Ishikawa (cell line): ENCODE data around the gene BMP2K.

ENCODE experiments used
- CEBPB ChIP-seq: IDR thresholded peaks from 2 replicates; pipeline ENCODE4 v1.6.1; 2012
- CREB1 ChIP-seq: IDR thresholded peaks from 2 replicates; pipeline ENCODE4 v1.6.1; 2012; ENCODE audit warnings: low read depth
- EGR1 ChIP-seq: IDR thresholded peaks from 2 replicates; pipeline ENCODE4 v1.6.1; 2012
- EP300 ChIP-seq: IDR thresholded peaks from 2 replicates; pipeline ENCODE4 v1.6.1; 2012; ENCODE audit warnings: borderline replicate concordance
- FOXM1 ChIP-seq: IDR thresholded peaks from 2 replicates; pipeline ENCODE4 v1.6.1; 2012; ENCODE audit warnings: low read depth, borderline replicate concordance
- MAX ChIP-seq: IDR thresholded peaks from 2 replicates; pipeline ENCODE4 v1.6.1; 2012
- NFIC ChIP-seq: IDR thresholded peaks from 2 replicates; pipeline ENCODE4 v1.6.1; 2012
- RAD21 ChIP-seq: IDR thresholded peaks from 2 replicates; pipeline ENCODE4 v1.6.1; 2012; ENCODE audit warnings: low read depth
- REST ChIP-seq: IDR thresholded peaks from 2 replicates; pipeline ENCODE4 v1.6.1; 2012; ENCODE audit warnings: low read depth, mild to moderate bottlenecking
- TAF1 ChIP-seq: IDR thresholded peaks from 2 replicates; pipeline ENCODE4 v1.6.1; 2012; ENCODE audit warnings: low read depth, mild to moderate bottlenecking
- TEAD4 ChIP-seq: IDR thresholded peaks from 2 replicates; pipeline ENCODE4 v1.6.1; 2012
- USF1 ChIP-seq: IDR thresholded peaks from 2 replicates; pipeline ENCODE4 v1.6.1; 2012
- YY1 ChIP-seq: IDR thresholded peaks from 2 replicates; pipeline ENCODE4 v1.6.1; 2012; ENCODE audit warnings: low read depth
- ZBTB7A ChIP-seq: IDR thresholded peaks from 2 replicates; pipeline ENCODE4 v1.6.1; 2012; ENCODE audit warnings: low read depth

BMP2K gene

GRCh38 chr4:78747475-78747922 lies 28.7 kb upstream of the BMP2K start:
- TF ChIP-seq FOXM1 (no peak), RAD21 (no peak), MAX (no peak), CEBPB (no peak), YY1 (no peak), CREB1 (no peak), REST (no peak), ZBTB7A (no peak), EGR1 (no peak), NFIC (no peak), TAF1 (no peak), USF1 (no peak)

GRCh38 chr4:78748381-78748780 lies 27.8 kb upstream of the BMP2K start:
- TF ChIP-seq TEAD4 (no peak), FOXM1 (no peak), CREB1 (no peak), USF1 (no peak), TAF1 (no peak)

- TF ChIP-seq NFIC, result no peak
- no peak for TF ChIP-seq USF1
- no peak for TF ChIP-seq EGR1
- no peak for TF ChIP-seq REST
- no peak for TF ChIP-seq YY1
- no peak for TF ChIP-seq EP300
- no peak for TF ChIP-seq CREB1
- no peak for TF ChIP-seq CEBPB
- no peak for TF ChIP-seq FOXM1
- TF ChIP-seq MAX, result no peak
Measured at GRCh38 chr4:78749258-78749971, 26.7 kb upstream of the BMP2K start.

- TF ChIP-seq REST, result no peak
- no peak for TF ChIP-seq EGR1
- no peak for TF ChIP-seq FOXM1
- no peak for TF ChIP-seq RAD21
- TF ChIP-seq MAX, result no peak
- TF ChIP-seq CREB1, result no peak
- TF ChIP-seq USF1, result no peak
- no peak for TF ChIP-seq TAF1
- no peak for TF ChIP-seq CEBPB
- TF ChIP-seq YY1, result no peak
Measured at GRCh38 chr4:78749972-78750727, 26.0 kb upstream of the BMP2K start.
